MG63 (cell line): ENCODE data around the gene ULK2. TPM values are rescaled to one million over a fixed set of nuclear protein-coding genes. Genes with fewer than 3 reads are reported as not detected.
"Not testable (repeated sequence)": the region's sequence is repeated elsewhere in the genome, so short reads cannot be mapped to it uniquely, and the experiment has no call there.

Source experiments
- DNase-seq: peaks from one replicate; pipeline ENCODE4 v3.0.0-alpha.2; 2020
- H3K27me3 ChIP-seq: fragments of 250-450 bp; sonication (Bioruptor Pico); 2 replicates; pipeline ENCODE4 v1.5.1; 2020; ENCODE audit warnings: mild to moderate bottlenecking, moderate library complexity
- H3K36me3 ChIP-seq: fragments of 250-450 bp; sonication (Bioruptor Pico); 2 replicates; pipeline ENCODE4 v1.5.1; 2020; ENCODE audit warnings: mild to moderate bottlenecking, moderate library complexity
- H3K4me3 ChIP-seq: fragments of 250-450 bp; sonication (Bioruptor Pico); 2 replicates; pipeline ENCODE4 v1.5.1; 2020; ENCODE audit warnings: mild to moderate bottlenecking, moderate library complexity
- H3K9me3 ChIP-seq: fragments of 250-450 bp; sonication (Bioruptor Pico); 2 replicates; pipeline ENCODE4 v1.5.1; 2020; ENCODE audit warnings: mild to moderate bottlenecking, moderate library complexity
- total RNA-seq: library from RNA; depleted of rRNA; stranded (reverse); fragments of >200 nt; shearing (Covaris generic); gene quantifications from 2 replicates; pipeline ENCODE4 v1.2.3, GENCODE V29; 2014; ENCODE audit warnings: low replicate concordance

ULK2 gene
- total RNA-seq, 1 experiment from 2014 or later = 12.0 TPM

- no peak for DNase-seq
- H3K4me3 ChIP-seq = no peak overlapping the region
- H3K27me3 ChIP-seq = no peaks in the 10 kb centered on the region
- peaks cover 13% of the 10 kb centered on the region for H3K36me3 ChIP-seq
- H3K9me3 ChIP-seq = no peaks in the 10 kb centered on the region
Measured at GRCh38 chr17:19785854-19786253, 81.9 kb downstream of the ULK2 start.

- Histone ChIP-seq H3K9me3 (no peaks in the 10 kb centered on the region), H3K4me3 (no peak overlapping the region), H3K36me3 (no peaks in the 10 kb centered on the region; the same call in 1 of the 2 replicates), H3K27me3 (no peaks in the 10 kb centered on the region)
- no peak for DNase-seq
Measured at GRCh38 chr17:19781488-19782458, 86.0 kb downstream of the ULK2 start.

- DNase-seq = no peak
- Histone ChIP-seq H3K36me3 (no peaks in the 10 kb centered on the region; the same call in none of the 2 replicates), H3K4me3 (no peak overlapping the region), H3K9me3 (no peaks in the 10 kb centered on the region), H3K27me3 (no peaks in the 10 kb centered on the region)
Measured at GRCh38 chr17:19780846-19781245, 86.9 kb downstream of the ULK2 start.

- H3K9me3 ChIP-seq = no peaks in the 10 kb centered on the region
- H3K4me3 ChIP-seq = no peak overlapping the region
- H3K36me3 ChIP-seq = no peaks in the 10 kb centered on the region; the same call in 1 of the 2 replicates
- no peaks in the 10 kb centered on the region for H3K27me3 ChIP-seq
- no peak for DNase-seq
Measured at GRCh38 chr17:19773534-19773933, 94.2 kb downstream of the ULK2 start.

GRCh38 chr17:19771971-19772630 is 95.6 kb downstream of the ULK2 start:
- no peak for DNase-seq
- Histone ChIP-seq H3K36me3 (no peaks in the 10 kb centered on the region; the same call in 1 of the 2 replicates), H3K4me3 (no peak overlapping the region), H3K9me3 (no peaks in the 10 kb centered on the region), H3K27me3 (no peaks in the 10 kb centered on the region)

- DNase-seq = no peak
- Histone ChIP-seq H3K9me3 (no peaks in the 10 kb centered on the region), H3K4me3 (no peak overlapping the region), H3K27me3 (no peaks in the 10 kb centered on the region), H3K36me3 (no peaks in the 10 kb centered on the region; the same call in 1 of the 2 replicates)
Measured at GRCh38 chr17:19770985-19771735, 96.6 kb downstream of the ULK2 start.

- H3K9me3 ChIP-seq = no peaks in the 10 kb centered on the region
- H3K36me3 ChIP-seq = no peaks in the 10 kb centered on the region
- no peak for DNase-seq
- no peaks in the 10 kb centered on the region for H3K27me3 ChIP-seq
- H3K4me3 ChIP-seq = no peak overlapping the region
Measured at GRCh38 chr17:19769946-19770652, 97.6 kb downstream of the ULK2 start.

GRCh38 chr17:19768046-19768782 is 99.5 kb downstream of the ULK2 start:
- Histone ChIP-seq H3K4me3 (no peak overlapping the region), H3K9me3 (no peaks in the 10 kb centered on the region), H3K36me3 (no peaks in the 10 kb centered on the region), H3K27me3 (no peaks in the 10 kb centered on the region)
- no peak for DNase-seq

GRCh38 chr17:19766421-19767270 is 101.1 kb downstream of the ULK2 start:
- H3K4me3 ChIP-seq = no peak overlapping the region
- H3K9me3 ChIP-seq = no peaks in the 10 kb centered on the region
- DNase-seq = peak; percentile 49
- H3K36me3 ChIP-seq = no peaks in the 10 kb centered on the region
- H3K27me3 ChIP-seq = no peaks in the 10 kb centered on the region

GRCh38 chr17:19766016-19766415 is 101.7 kb downstream of the ULK2 start:
- H3K9me3 ChIP-seq = no peaks in the 10 kb centered on the region
- H3K36me3 ChIP-seq = no peaks in the 10 kb centered on the region
- DNase-seq = no peak
- H3K4me3 ChIP-seq = no peak overlapping the region
- H3K27me3 ChIP-seq = no peaks in the 10 kb centered on the region

GRCh38 chr17:19763991-19764390 is 103.7 kb downstream of the ULK2 start:
- H3K27me3 ChIP-seq, H3K36me3 ChIP-seq, H3K9me3 ChIP-seq, H3K4me3 ChIP-seq, DNase-seq: not testable (repeated sequence)

GRCh38 chr17:19763416-19763815 is 104.3 kb downstream of the ULK2 start:
- H3K4me3 ChIP-seq = no peak overlapping the region
- H3K27me3 ChIP-seq = no peaks in the 10 kb centered on the region

GRCh38 chr17:19762515-19762961 is 105.2 kb downstream of the ULK2 start:
- Histone ChIP-seq H3K4me3 (no peak overlapping the region), H3K9me3 (no peaks in the 10 kb centered on the region), H3K27me3 (no peaks in the 10 kb centered on the region), H3K36me3 (no peaks in the 10 kb centered on the region)
- peak; percentile 78 for DNase-seq

More at GRCh38 chr17:19763416-19763815, 104.3 kb downstream of the ULK2 start:
- DNase-seq = no peak
- H3K9me3 ChIP-seq = no peaks in the 10 kb centered on the region
- H3K36me3 ChIP-seq = no peaks in the 10 kb centered on the region

- Histone ChIP-seq H3K4me3 (no peak overlapping the region), H3K27me3 (no peaks in the 10 kb centered on the region), H3K36me3 (no peaks in the 10 kb centered on the region), H3K9me3 (no peaks in the 10 kb centered on the region)
- no peak for DNase-seq
Measured at GRCh38 chr17:19760746-19761145, 107.0 kb downstream of the ULK2 start.
